GM18909 (cell line): Measurements from ENCODE around the gene STOX2.

Source experiments
- ATAC-seq: cut with Tn5 transposase; IDR thresholded peaks from one replicate; pipeline ENCODE4 v1.9.1; 2021; ENCODE audit warnings: mild to moderate bottlenecking; ENCODE audit not compliant: unreplicated experiment, poor library complexity

Gene STOX2

GRCh38 chr4:183977707-183978106 is 72.6 kb downstream of the STOX2 start:
- ATAC-seq, result no peak

GRCh38 chr4:183984566-183984965 is 79.5 kb downstream of the STOX2 start:
- no peak for ATAC-seq

GRCh38 chr4:183985786-183986185 is 80.7 kb downstream of the STOX2 start:
- ATAC-seq, result no peak

- no peak for ATAC-seq
These were observed 81.3 kb downstream of the STOX2 start for GRCh38 chr4:183986291-183986970.

- ATAC-seq, result no peak
These were observed 82.2 kb downstream of the STOX2 start for GRCh38 chr4:183986971-183987946.

- no peak for ATAC-seq
These were observed 82.9 kb downstream of the STOX2 start for GRCh38 chr4:183987987-183988392.

GRCh38 chr4:183988874-183989273 is 83.8 kb downstream of the STOX2 start:
- ATAC-seq, result no peak

GRCh38 chr4:183989461-183989860 is 84.4 kb downstream of the STOX2 start:
- ATAC-seq, result no peak

- no peak for ATAC-seq
These were observed 84.8 kb downstream of the STOX2 start for GRCh38 chr4:183989931-183990330.

- no peak for ATAC-seq
These were observed 88.6 kb downstream of the STOX2 start for GRCh38 chr4:183993676-183994075.

- ATAC-seq, result no peak
These were observed 90.5 kb downstream of the STOX2 start for GRCh38 chr4:183995570-183995969.

GRCh38 chr4:183996868-183997267 is 91.8 kb downstream of the STOX2 start:
- ATAC-seq, result no peak

- no peak for ATAC-seq
These were observed 94.3 kb downstream of the STOX2 start for GRCh38 chr4:183999435-183999834.

GRCh38 chr4:184000457-184001396 is 95.6 kb downstream of the STOX2 start:
- no peak for ATAC-seq

- no peak for ATAC-seq
These were observed 98.3 kb downstream of the STOX2 start for GRCh38 chr4:184003433-184003832.

GRCh38 chr4:184007891-184008290 is 102.8 kb downstream of the STOX2 start:
- ATAC-seq, result no peak

GRCh38 chr4:184010696-184011095 is 105.6 kb downstream of the STOX2 start:
- no peak for ATAC-seq

GRCh38 chr4:184011826-184012380 is 106.8 kb downstream of the STOX2 start:
- ATAC-seq, result no peak

GRCh38 chr4:184012937-184013336 is 107.8 kb downstream of the STOX2 start:
- ATAC-seq, result no peak

- ATAC-seq, result no peak
These were observed 109.2 kb downstream of the STOX2 start for GRCh38 chr4:184014301-184014700.
